SK-N-SH treated with all-trans-retinoic acid at 6 μM for 48 hours (cell line): ENCODE results near the gene ITK.

ENCODE experiments used
- CSDC2 ChIP-seq: fragments of 250-450 bp; sonication (Bioruptor Pico); IDR thresholded peaks from 2 replicates; pipeline ENCODE4 v1.5.0; 2020; ENCODE audit warnings: mild to moderate bottlenecking, moderate library complexity
- POU6F1 ChIP-seq: fragments of 250-450 bp; sonication (Bioruptor Pico); IDR thresholded peaks from 2 replicates; pipeline ENCODE4 v1.8.0; 2021; ENCODE audit warnings: low read depth, mild to moderate bottlenecking, moderate library complexity, borderline replicate concordance
- RARB ChIP-seq: fragments of 250-450 bp; sonication (Bioruptor Pico); IDR thresholded peaks from 2 replicates; pipeline ENCODE4 v1.8.0; 2021; ENCODE audit warnings: mild to moderate bottlenecking, moderate library complexity
- SNAI2 ChIP-seq: fragments of 250-450 bp; sonication (Bioruptor Pico); IDR thresholded peaks from 2 replicates; pipeline ENCODE4 v1.5.0; 2020; ENCODE audit warnings: mild to moderate bottlenecking, moderate library complexity
- ZFP3 ChIP-seq: fragments of 250-450 bp; sonication (Bioruptor Pico); IDR thresholded peaks from 2 replicates; pipeline ENCODE4 v1.5.0; 2020; ENCODE audit warnings: mild to moderate bottlenecking, moderate library complexity
- ZFP30 ChIP-seq: fragments of 450-650 bp; formaldehyde crosslinking; IDR thresholded peaks from 2 replicates; pipeline ENCODE4 v1.5.0; 2022; ENCODE audit warnings: mild to moderate bottlenecking, moderate library complexity
- TF ChIP-seq, protein P1 (sequence below): fragments of 250-450 bp; sonication (Bioruptor Pico); IDR thresholded peaks from 2 replicates; pipeline ENCODE4 v1.5.1; 2020; ENCODE audit warnings: low read depth, mild to moderate bottlenecking, moderate library complexity
- TF ChIP-seq, protein P2 (sequence below): fragments of 250-450 bp; sonication (Bioruptor Pico); IDR thresholded peaks from 2 replicates; pipeline ENCODE4 v1.8.0; 2020; ENCODE audit warnings: mild to moderate bottlenecking, moderate library complexity, borderline replicate concordance

GRCh38 chr5:157213527-157214243 is 33.0 kb downstream of the ITK start:
- TF ChIP-seq, protein P1, sequence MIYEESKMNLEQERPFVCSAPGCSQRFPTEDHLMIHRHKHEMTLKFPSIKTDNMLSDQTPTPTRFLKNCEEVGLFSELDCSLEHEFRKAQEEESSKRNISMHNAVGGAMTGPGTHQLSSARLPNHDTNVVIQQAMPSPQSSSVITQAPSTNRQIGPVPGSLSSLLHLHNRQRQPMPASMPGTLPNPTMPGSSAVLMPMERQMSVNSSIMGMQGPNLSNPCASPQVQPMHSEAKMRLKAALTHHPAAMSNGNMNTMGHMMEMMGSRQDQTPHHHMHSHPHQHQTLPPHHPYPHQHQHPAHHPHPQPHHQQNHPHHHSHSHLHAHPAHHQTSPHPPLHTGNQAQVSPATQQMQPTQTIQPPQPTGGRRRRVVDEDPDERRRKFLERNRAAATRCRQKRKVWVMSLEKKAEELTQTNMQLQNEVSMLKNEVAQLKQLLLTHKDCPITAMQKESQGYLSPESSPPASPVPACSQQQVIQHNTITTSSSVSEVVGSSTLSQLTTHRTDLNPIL (CRISPR knock-in tag) = no peak
- TF ChIP-seq POU6F1 (CRISPR knock-in tag) (no peak), ZFP30 (CRISPR knock-in tag) (no peak), SNAI2 (CRISPR knock-in tag) (no peak), CSDC2 (no peak), ZFP3 (CRISPR knock-in tag) (no peak), RARB (CRISPR knock-in tag) (no peak)
- TF ChIP-seq, protein P2, sequence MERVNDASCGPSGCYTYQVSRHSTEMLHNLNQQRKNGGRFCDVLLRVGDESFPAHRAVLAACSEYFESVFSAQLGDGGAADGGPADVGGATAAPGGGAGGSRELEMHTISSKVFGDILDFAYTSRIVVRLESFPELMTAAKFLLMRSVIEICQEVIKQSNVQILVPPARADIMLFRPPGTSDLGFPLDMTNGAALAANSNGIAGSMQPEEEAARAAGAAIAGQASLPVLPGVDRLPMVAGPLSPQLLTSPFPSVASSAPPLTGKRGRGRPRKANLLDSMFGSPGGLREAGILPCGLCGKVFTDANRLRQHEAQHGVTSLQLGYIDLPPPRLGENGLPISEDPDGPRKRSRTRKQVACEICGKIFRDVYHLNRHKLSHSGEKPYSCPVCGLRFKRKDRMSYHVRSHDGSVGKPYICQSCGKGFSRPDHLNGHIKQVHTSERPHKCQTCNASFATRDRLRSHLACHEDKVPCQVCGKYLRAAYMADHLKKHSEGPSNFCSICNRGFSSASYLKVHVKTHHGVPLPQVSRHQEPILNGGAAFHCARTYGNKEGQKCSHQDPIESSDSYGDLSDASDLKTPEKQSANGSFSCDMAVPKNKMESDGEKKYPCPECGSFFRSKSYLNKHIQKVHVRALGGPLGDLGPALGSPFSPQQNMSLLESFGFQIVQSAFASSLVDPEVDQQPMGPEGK = no peak
